BLaER1 (cell line): Measurements from ENCODE around the gene GRK2.

Source experiments
- H3K27ac ChIP-seq: shearing (Covaris generic); formaldehyde crosslinking; 2 replicates; pipeline ENCODE4 v1.8.1; 2022
- H3K27me3 ChIP-seq: shearing (Covaris generic); formaldehyde crosslinking; 2 replicates; pipeline ENCODE4 v1.8.1; 2022
- H3K36me3 ChIP-seq: shearing (Covaris generic); formaldehyde crosslinking; 2 replicates; pipeline ENCODE4 v1.8.1; 2022
- H3K4me1 ChIP-seq: shearing (Covaris generic); formaldehyde crosslinking; 2 replicates; pipeline ENCODE4 v1.8.1; 2022
- H3K4me2 ChIP-seq: shearing (Covaris generic); formaldehyde crosslinking; 2 replicates; pipeline ENCODE4 v1.8.1; 2022
- H3K4me3 ChIP-seq: shearing (Covaris generic); formaldehyde crosslinking; 2 replicates; pipeline ENCODE4 v1.8.1; 2022
- H3K9ac ChIP-seq: shearing (Covaris generic); formaldehyde crosslinking; 2 replicates; pipeline ENCODE4 v1.8.1; 2022
- H3K9me3 ChIP-seq: shearing (Covaris generic); formaldehyde crosslinking; 2 replicates; pipeline ENCODE4 v1.8.1; 2022
- H4K20me1 ChIP-seq: shearing (Covaris generic); formaldehyde crosslinking; 2 replicates; pipeline ENCODE4 v1.8.1; 2022
- Cebpa-rat ChIP-seq: shearing (Covaris generic); IDR thresholded peaks from 2 replicates; pipeline ENCODE4 v1.8.1; 2022

GRK2 gene

GRCh38 chr11:67262731-67263675 is 3.3 kb upstream of the GRK2 start:
- H4K20me1 ChIP-seq: no peaks in the 10 kb centered on the region
- peak overlapping the region; percentile 32; the same call in 1 of the 2 replicates for H3K9ac ChIP-seq
- H3K9me3 ChIP-seq: no peaks in the 10 kb centered on the region
- peaks cover 13% of the 10 kb centered on the region for H3K36me3 ChIP-seq
- TF ChIP-seq Cebpa-rat: no peak
- H3K4me3 ChIP-seq: no peak overlapping the region
- peaks cover 26% of the 10 kb centered on the region for H3K27me3 ChIP-seq
- peak overlapping the region; percentile 80 for H3K4me2 ChIP-seq
- peaks cover 50% of the 10 kb centered on the region for H3K4me1 ChIP-seq
- H3K27ac ChIP-seq: peak overlapping the region; percentile 52

- Histone ChIP-seq H3K9ac (no peak overlapping the region), H3K4me3 (no peak overlapping the region), H4K20me1 (no peaks in the 10 kb centered on the region), H3K36me3 (peaks cover 23% of the 10 kb centered on the region), H3K4me2 (0 out of 2 replicates have a peak overlapping the region, but pooled peaks have one; percentile 85), H3K9me3 (no peaks in the 10 kb centered on the region), H3K27ac (peak overlapping the region; percentile 52; the same call in 1 of the 2 replicates), H3K4me1 (peaks cover 58% of the 10 kb centered on the region), H3K27me3 (peaks cover 26% of the 10 kb centered on the region)
- TF ChIP-seq Cebpa-rat: no peak
These were observed 2.0 kb upstream of the GRK2 start for GRCh38 chr11:67264260-67264659.

GRCh38 chr11:67264877-67265632 is 1.2 kb upstream of the GRK2 start:
- H3K36me3 ChIP-seq: peaks cover 31% of the 10 kb centered on the region
- H3K27me3 ChIP-seq: peaks cover 22% of the 10 kb centered on the region
- H3K4me2 ChIP-seq: peak overlapping the region; percentile 85
- H3K9me3 ChIP-seq: no peaks in the 10 kb centered on the region
- H3K9ac ChIP-seq: no peak overlapping the region; the same call in 1 of the 2 replicates
- H4K20me1 ChIP-seq: 0 out of 2 replicates have a peak, but pooled peaks cover 2% of the 10 kb centered on the region
- peaks cover 66% of the 10 kb centered on the region for H3K4me1 ChIP-seq
- peak overlapping the region; percentile 24 for H3K27ac ChIP-seq
- no peak overlapping the region for H3K4me3 ChIP-seq
- TF ChIP-seq Cebpa-rat: no peak

- peaks cover 39% of the 10 kb centered on the region for H3K36me3 ChIP-seq
- peak overlapping the region; percentile 85 for H3K4me2 ChIP-seq
- H4K20me1 ChIP-seq: peaks cover 10% of the 10 kb centered on the region
- H3K27me3 ChIP-seq: peaks cover 14% of the 10 kb centered on the region
- H3K4me1 ChIP-seq: peaks cover 74% of the 10 kb centered on the region
- H3K9ac ChIP-seq: peak overlapping the region; percentile 100
- H3K4me3 ChIP-seq: peak overlapping the region; percentile 99
- TF ChIP-seq Cebpa-rat: no peak
- peak overlapping the region; percentile 100 for H3K27ac ChIP-seq
- no peaks in the 10 kb centered on the region for H3K9me3 ChIP-seq
These were observed 432 bp upstream of the GRK2 start for GRCh38 chr11:67265633-67266448.

- no peaks in the 10 kb centered on the region for H3K9me3 ChIP-seq
- no peaks in the 10 kb centered on the region for H3K27me3 ChIP-seq
- H3K4me2 ChIP-seq: peak overlapping the region; percentile 99
- peaks cover 76% of the 10 kb centered on the region for H3K4me1 ChIP-seq
- peaks cover 25% of the 10 kb centered on the region for H4K20me1 ChIP-seq
- peak overlapping the region; percentile 100 for H3K27ac ChIP-seq
- H3K36me3 ChIP-seq: peaks cover 46% of the 10 kb centered on the region
- H3K9ac ChIP-seq: peak overlapping the region; percentile 100
- H3K4me3 ChIP-seq: peak overlapping the region; percentile 99
- no peak for TF ChIP-seq Cebpa-rat
These were observed 1.2 kb downstream of the GRK2 start for GRCh38 chr11:67267188-67268080.

GRCh38 chr11:67268081-67268961 is 2.0 kb downstream of the GRK2 start:
- Histone ChIP-seq H3K4me2 (peak overlapping the region; percentile 99), H3K9ac (peak overlapping the region; percentile 100), H3K27ac (peak overlapping the region; percentile 100), H3K36me3 (peaks cover 55% of the 10 kb centered on the region), H3K4me3 (peak overlapping the region; percentile 99), H3K9me3 (no peaks in the 10 kb centered on the region), H4K20me1 (peaks cover 33% of the 10 kb centered on the region), H3K27me3 (no peaks in the 10 kb centered on the region), H3K4me1 (peaks cover 76% of the 10 kb centered on the region)
- TF ChIP-seq Cebpa-rat: no peak; the same call in 1 of the 2 replicates

- Histone ChIP-seq H3K36me3 (peaks cover 60% of the 10 kb centered on the region), H3K4me1 (peaks cover 76% of the 10 kb centered on the region), H3K4me3 (peak overlapping the region; percentile 99), H4K20me1 (peaks cover 33% of the 10 kb centered on the region), H3K27ac (peak overlapping the region; percentile 100), H3K9me3 (no peaks in the 10 kb centered on the region), H3K27me3 (no peaks in the 10 kb centered on the region), H3K4me2 (peak overlapping the region; percentile 99), H3K9ac (peak overlapping the region; percentile 100)
- TF ChIP-seq Cebpa-rat: no peak
These were observed 2.6 kb downstream of the GRK2 start for GRCh38 chr11:67268962-67269268.
